RPMI8226 (cell line): ENCODE results near the gene ECM1.
A peak's percentile ranks its signal among the peaks of the same experiment; 100 is the strongest.

Experiments used
- DNase-seq: peaks from one replicate; pipeline ENCODE4 v3.0.0-alpha.2; 2015

ECM1 gene

GRCh38 chr1:150560011-150560438 lies 52.1 kb downstream of the ECM1 start:
- DNase-seq: peak; percentile 87

GRCh38 chr1:150560576-150561253 lies 52.8 kb downstream of the ECM1 start:
- DNase-seq: peak; percentile 95

GRCh38 chr1:150561254-150561973 lies 53.5 kb downstream of the ECM1 start:
- peak; percentile 92 for DNase-seq

GRCh38 chr1:150561974-150562445 lies 54.1 kb downstream of the ECM1 start:
- peak; percentile 90 for DNase-seq

GRCh38 chr1:150562446-150563339 lies 54.8 kb downstream of the ECM1 start:
- peak; percentile 99 for DNase-seq
